NB4 (cell line): ENCODE data around the gene TJP1.

Source experiments
- DNase-seq: peaks from one replicate; pipeline ENCODE4 v3.0.0; 2010; ENCODE audit warnings: low read depth
- H3K4me3 ChIP-seq: one replicate; pipeline ENCODE4 v1.5.1; 2011; ENCODE audit warnings: mild to moderate bottlenecking, low read depth, low read length, moderate library complexity
- MYC ChIP-seq: IDR thresholded peaks from 2 replicates; pipeline ENCODE4 v1.6.1; 2011; ENCODE audit warnings: low read depth, low read length
- POLR2A ChIP-seq: IDR thresholded peaks from 2 replicates; pipeline ENCODE4 v1.6.1; 2011; ENCODE audit warnings: mild to moderate bottlenecking; ENCODE audit not compliant: insufficient read length; ENCODE audit errors: extremely low read depth
- TF ChIP-seq, protein P1 (sequence below): IDR thresholded peaks from one replicate; pipeline ENCODE4 v1.5.1; 2012; ENCODE audit warnings: low read depth, low read length
- TF ChIP-seq, protein P2 (sequence below): IDR thresholded peaks from 2 replicates; pipeline ENCODE4 v1.6.1; 2011; ENCODE audit warnings: low read depth, low read length

The TJP1 gene

DNA sequence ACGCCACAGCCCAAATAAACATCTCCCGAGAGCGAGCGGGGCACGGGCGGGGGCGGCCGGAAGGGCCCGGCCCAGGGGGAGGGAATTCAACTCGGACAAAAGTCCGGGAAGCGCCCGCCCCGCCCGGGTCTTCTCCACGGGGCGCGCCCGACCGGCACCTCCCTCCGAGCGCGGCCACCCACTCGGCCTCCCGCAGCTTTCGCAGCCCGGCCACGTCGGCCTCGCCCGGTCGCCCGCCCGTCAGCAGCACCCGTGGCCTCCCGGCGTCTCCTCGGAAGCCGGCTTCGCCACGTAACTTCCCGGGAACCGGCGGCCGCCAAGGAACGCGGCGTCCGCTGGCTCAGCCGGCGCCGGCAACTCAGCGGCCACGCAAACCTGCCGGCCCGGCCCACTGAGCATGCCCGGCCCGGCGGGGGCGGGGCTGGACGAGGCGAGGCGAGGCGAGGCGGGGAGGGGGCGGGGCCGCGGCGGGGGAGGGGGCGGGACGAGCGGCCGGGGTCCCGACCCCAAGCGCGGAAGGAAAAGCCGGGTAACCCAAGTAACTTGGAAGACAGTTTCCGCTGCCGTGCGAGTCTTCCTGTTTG is at the start of gene TJP1:
Gene TJP1 (minus strand): TSS at position 369 of the 584 bp plus-strand sequence. CDS start 440 bp downstream, outside the sequence.
- TF ChIP-seq, protein P1, sequence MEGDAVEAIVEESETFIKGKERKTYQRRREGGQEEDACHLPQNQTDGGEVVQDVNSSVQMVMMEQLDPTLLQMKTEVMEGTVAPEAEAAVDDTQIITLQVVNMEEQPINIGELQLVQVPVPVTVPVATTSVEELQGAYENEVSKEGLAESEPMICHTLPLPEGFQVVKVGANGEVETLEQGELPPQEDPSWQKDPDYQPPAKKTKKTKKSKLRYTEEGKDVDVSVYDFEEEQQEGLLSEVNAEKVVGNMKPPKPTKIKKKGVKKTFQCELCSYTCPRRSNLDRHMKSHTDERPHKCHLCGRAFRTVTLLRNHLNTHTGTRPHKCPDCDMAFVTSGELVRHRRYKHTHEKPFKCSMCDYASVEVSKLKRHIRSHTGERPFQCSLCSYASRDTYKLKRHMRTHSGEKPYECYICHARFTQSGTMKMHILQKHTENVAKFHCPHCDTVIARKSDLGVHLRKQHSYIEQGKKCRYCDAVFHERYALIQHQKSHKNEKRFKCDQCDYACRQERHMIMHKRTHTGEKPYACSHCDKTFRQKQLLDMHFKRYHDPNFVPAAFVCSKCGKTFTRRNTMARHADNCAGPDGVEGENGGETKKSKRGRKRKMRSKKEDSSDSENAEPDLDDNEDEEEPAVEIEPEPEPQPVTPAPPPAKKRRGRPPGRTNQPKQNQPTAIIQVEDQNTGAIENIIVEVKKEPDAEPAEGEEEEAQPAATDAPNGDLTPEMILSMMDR = no peak
- TF ChIP-seq, protein P2, sequence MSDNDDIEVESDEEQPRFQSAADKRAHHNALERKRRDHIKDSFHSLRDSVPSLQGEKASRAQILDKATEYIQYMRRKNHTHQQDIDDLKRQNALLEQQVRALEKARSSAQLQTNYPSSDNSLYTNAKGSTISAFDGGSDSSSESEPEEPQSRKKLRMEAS = no peak
- TF ChIP-seq MYC (no peak), POLR2A (no peak)
- DNase-seq = no peak
- no peak within 1 kb of the TSS for H3K4me3 ChIP-seq

DNA sequence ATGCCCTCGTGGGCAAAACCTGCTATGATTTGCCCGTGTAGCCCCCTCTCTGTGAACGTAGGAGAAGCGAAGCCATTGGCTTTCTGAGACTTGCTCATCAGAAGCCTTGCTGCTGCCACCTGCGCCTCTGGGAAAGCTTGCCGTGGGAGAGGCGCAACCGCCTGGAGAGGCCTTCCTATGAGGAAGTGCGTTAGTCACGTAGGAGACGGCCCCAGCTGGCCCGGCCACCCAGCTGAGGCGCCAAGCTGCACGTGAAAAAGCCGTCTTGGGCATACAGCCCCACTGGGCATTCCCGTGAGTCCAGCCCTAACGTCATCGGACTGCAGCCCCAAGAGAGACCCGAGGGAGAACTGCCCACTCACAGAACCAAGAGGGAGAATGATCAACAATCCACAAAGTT is 49.1 kb upstream of the TJP1 start:
- H3K4me3 ChIP-seq = no peak overlapping the region
- no peak for TF ChIP-seq MYC
- TF ChIP-seq, protein P1 = no peak
- TF ChIP-seq POLR2A = no peak
- TF ChIP-seq, protein P2 = no peak
- no peak for DNase-seq

DNA sequence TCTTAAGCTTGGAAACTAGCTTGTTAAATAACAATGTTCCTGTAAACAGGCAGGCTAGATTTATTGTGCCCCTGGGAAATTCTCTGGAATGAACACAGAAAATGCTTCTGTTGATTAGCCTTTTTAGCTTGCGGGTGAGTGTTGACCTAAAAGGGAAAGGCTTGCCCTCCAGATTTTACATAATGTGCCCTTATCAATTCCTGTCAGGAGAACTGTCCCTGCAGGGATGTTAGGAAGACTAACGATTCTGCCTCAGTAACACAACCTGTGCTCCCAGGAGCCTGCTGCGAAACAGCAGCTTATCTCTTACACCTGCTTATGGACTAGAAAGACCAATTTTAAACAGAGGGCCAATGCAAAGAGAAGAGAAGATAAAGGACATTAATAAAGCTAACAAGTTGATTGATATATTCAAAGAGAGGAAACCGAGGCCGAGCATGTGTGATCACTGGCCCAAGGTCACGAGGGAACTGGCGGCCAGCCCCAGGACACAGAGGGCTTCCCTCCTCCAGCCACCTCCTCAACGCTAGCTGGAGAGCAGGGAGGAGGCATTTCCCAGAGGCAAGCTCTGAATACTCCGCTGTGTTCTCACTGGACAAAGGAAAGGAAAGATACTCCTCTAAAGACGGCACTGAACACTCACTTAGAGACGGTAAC is 48.4 kb upstream of the TJP1 start:
- TF ChIP-seq POLR2A (no peak), MYC (no peak)
- TF ChIP-seq, protein P1 = no peak
- TF ChIP-seq, protein P2 = no peak
- no peak for DNase-seq
- H3K4me3 ChIP-seq = no peak overlapping the region

DNA sequence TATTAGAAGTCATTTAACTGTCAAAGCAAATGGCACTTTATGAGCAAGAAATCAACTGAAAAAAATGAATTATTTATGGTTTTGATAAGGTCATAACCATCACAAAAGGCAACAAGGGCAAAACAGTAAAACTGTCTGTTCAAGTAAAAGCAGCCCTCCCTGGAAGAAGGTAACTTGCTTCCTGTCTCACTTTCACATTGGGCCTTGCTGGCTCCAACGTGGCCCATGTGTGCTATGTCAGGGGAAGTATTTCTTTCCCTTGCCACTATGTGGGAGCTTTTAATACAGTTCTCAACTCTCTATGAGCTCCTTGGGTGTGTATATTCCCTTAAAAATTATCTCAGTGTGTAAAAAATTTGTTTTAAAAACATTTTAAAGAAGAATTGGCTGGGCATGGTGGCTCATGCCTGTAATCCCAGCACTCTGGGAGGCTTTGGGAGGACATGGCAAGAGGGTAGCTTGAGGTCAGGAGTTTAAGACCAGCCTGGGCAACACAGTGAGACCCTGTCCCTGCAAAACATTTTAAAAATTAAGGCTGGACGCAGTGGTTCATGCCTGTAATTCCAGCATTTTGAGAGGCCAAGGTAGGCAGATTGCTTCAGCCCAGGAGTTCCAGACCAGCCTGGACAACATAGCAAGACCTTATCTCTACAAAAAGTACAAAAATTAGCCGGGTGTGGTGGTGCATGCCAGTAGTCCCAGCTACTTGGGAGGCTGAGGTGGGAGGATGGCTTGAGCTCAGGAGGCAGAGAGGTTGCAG is 45.2 kb upstream of the TJP1 start:
- TF ChIP-seq, protein P1 = no peak
- no peak for TF ChIP-seq POLR2A
- TF ChIP-seq MYC = no peak
- TF ChIP-seq, protein P2 = no peak
- no peak overlapping the region for H3K4me3 ChIP-seq
- DNase-seq = no peak

DNA sequence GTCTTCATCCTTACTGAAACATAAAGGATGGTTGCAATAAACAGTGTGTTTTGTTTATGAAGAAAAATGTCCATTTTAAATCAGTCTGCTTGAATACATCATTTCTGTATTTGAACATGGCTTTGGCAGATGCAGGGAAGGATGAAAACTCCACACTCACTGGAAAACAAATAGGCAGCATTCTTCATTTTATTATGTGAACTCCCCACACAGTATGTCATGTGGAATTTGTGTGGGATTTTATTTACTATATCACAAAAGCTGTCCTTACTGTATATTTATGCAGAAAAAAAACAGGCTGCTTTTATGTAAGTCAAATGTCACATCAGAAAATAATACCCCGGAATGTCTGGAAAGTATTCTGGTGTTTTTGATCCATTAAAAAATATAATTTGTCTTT is 44.1 kb upstream of the TJP1 start:
- TF ChIP-seq, protein P1 = no peak
- no peak for TF ChIP-seq POLR2A
- TF ChIP-seq, protein P2 = no peak
- no peak for TF ChIP-seq MYC
- no peak overlapping the region for H3K4me3 ChIP-seq
- DNase-seq = no peak
